Panc1 (cell line): ENCODE data around the gene SYT12. TPM values are rescaled to one million over a fixed set of nuclear protein-coding genes. Genes with fewer than 3 reads are reported as not detected.

Source experiments
- ATAC-seq: fragments of 200-7000 bp; cut with Tn5 transposase; 2 replicates; pipeline ENCODE4 v1.9.1; 2020; ENCODE audit warnings: mild to moderate bottlenecking, moderate library complexity
- BruUV-seq: library from RNA; stranded (reverse); fragments of 400-500 nt; replicated peaks from 2 replicates; lab custom pipeline; 2021; lab: Mats Ljungman, UMichigan
- CTCF ChIA-PET: fragments of 300-600 bp; sonication (Branson Sonifier 250); formaldehyde crosslinking; loops from one replicate; lab custom pipeline; 2022; ENCODE audit warnings: antibody characterized with exemption; lab: Charles Lee
- POLR2A ChIA-PET: fragments of 300-600 bp; sonication (Branson Sonifier 250); formaldehyde crosslinking; loops from one replicate; lab custom pipeline; 2022; ENCODE audit warnings: antibody characterized with exemption; lab: Charles Lee
- DNase-seq: peaks from one replicate; pipeline ENCODE4 v3.0.0-alpha.2; 2010; ENCODE audit warnings: low read depth, low spot score
- H3K27ac ChIP-seq: 2 replicates; pipeline ENCODE4 v1.5.1; 2011; ENCODE audit warnings: mild to moderate bottlenecking, low read length, inconsistent platforms
- H3K27me3 ChIP-seq: fragments of 200-500 bp; sonication (Bioruptor generic); 2 replicates; pipeline ENCODE4 v1.6.0; 2014; ENCODE audit warnings: low read length, inconsistent platforms; ENCODE audit not compliant: control insufficient read depth, insufficient read depth
- H3K36me3 ChIP-seq: fragments of 200-500 bp; sonication (Bioruptor generic); 2 replicates; pipeline ENCODE4 v1.5.1; 2014; ENCODE audit warnings: inconsistent platforms, mild to moderate bottlenecking, low read length, moderate library complexity; ENCODE audit not compliant: control insufficient read depth, insufficient read depth
- H3K4me1 ChIP-seq: 2 replicates; pipeline ENCODE4 v1.5.1; 2011; ENCODE audit warnings: inconsistent platforms, mild to moderate bottlenecking, low read length, moderate library complexity; ENCODE audit not compliant: control insufficient read depth, insufficient read depth
- H3K4me3 ChIP-seq, 2 experiments: 2 replicates each; pipeline ENCODE4 v1.5.1; 2011 to 2012; ENCODE audit warnings: low read depth in 2 of 2, low read length in 2 of 2, mild to moderate bottlenecking in 2 of 2, inconsistent platforms in 1 of 2, moderate library complexity in 1 of 2
- H3K9me3 ChIP-seq: fragments of 200-500 bp; sonication (Bioruptor generic); 2 replicates; pipeline ENCODE4 v1.5.1; 2014; ENCODE audit warnings: low read depth, mild to moderate bottlenecking, inconsistent platforms, low read length, moderate library complexity; ENCODE audit not compliant: control insufficient read depth, insufficient read depth
- POLR2AphosphoS5 ChIP-seq: IDR thresholded peaks from 2 replicates; pipeline ENCODE4 v1.6.1; 2012; ENCODE audit warnings: mild to moderate bottlenecking, low read depth, low read length, moderate library complexity
- SIN3A ChIP-seq: IDR thresholded peaks from 2 replicates; pipeline ENCODE4 v1.6.1; 2012; ENCODE audit warnings: low read depth, mild to moderate bottlenecking, low read length, moderate library complexity, borderline replicate concordance; ENCODE audit not compliant: insufficient read depth
- TCF7L2 ChIP-seq: IDR thresholded peaks from 2 replicates; pipeline ENCODE4 v1.6.1; 2011; ENCODE audit warnings: mild to moderate bottlenecking, low read depth, low read length, inconsistent platforms
- in situ Hi-C: cut with HindIII; loops from 2 replicates; pipeline ENCODE4 v1.10.0; 2016; ENCODE audit warnings: low sequenced_read_pairs, low pct_unique_long_range_greater_than_20kb
- intact Hi-C: fragments of 100-400 bp; cut with micrococcal nuclease; formaldehyde crosslinking; loops from one replicate; pipeline ENCODE4 v1.10.0; 2022; ENCODE audit not compliant: unreplicated experiment
- total RNA-seq: library from RNA; stranded (reverse); gene quantifications from one replicate; pipeline ENCODE4 v1.2.1, GENCODE V29; 2021; ENCODE audit not compliant: unreplicated experiment
- TF ChIP-seq, protein P1 (sequence below): fragments of 450-650 bp; IDR thresholded peaks from 2 replicates; pipeline ENCODE4 v1.5.1; 2017; ENCODE audit warnings: mild to moderate bottlenecking
- TF ChIP-seq, protein P2 (sequence below), 2 experiments: IDR thresholded peaks; 2 replicates each; pipeline ENCODE4 v1.6.1; 2011 to 2012; ENCODE audit warnings: low read depth in 2 of 2, control low read depth in 1 of 2, low read length in 1 of 2, mild to moderate bottlenecking in 1 of 2, moderate library complexity in 1 of 2; ENCODE audit not compliant: insufficient read depth in 1 of 2

The SYT12 gene
- total RNA-seq, 1 experiment from 2014 or later: 0.62 TPM

DNA sequence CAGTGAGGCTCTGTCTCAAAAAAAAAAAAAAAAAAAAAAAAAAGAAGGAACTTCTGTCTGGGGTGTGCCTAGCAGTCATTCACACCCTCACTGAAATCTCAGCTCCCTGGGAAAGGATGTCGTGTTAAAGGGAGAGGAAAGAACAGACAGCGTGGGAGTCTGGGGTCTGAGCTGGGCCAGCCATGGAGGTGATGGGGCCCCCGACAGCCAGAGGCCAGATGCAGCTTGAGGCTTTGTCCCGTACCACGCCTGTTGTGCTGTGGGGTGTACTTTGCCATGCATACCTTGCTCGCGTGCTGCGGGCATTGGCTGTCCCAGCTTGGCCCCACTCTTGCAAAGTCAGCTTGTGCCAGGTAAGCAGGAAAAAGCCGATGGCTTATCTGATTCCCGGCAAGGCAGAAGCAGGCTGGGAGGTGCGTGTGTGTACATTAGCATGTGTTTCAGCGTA, 4.6 kb downstream of the SYT12 start:
- no peaks in the 10 kb centered on the region for H3K36me3 ChIP-seq
- H3K27ac ChIP-seq: no peak overlapping the region
- no peak overlapping the region for H3K4me3 ChIP-seq
- DNase-seq (no peak), ATAC-seq (no peak)
- CTCF ChIA-PET: interaction anchor here (0.6 to 1.0 kb wide), 2 partner anchors 9 to 22 kb away, joined by 3 to 9 read pairs; no protein-coding TSS in a partner anchor
- 0 out of 2 replicates have a peak, but pooled peaks cover 3% of the 10 kb centered on the region for H3K27me3 ChIP-seq
- H3K4me1 ChIP-seq: peaks cover 14% of the 10 kb centered on the region
- in situ Hi-C loops: no loop called here
- H3K9me3 ChIP-seq: no peaks in the 10 kb centered on the region
- intact Hi-C loops: no loop called here
- TF ChIP-seq TCF7L2 (no peak), SIN3A (no peak), POLR2AphosphoS5 (no peak)
- TF ChIP-seq, protein P1, sequence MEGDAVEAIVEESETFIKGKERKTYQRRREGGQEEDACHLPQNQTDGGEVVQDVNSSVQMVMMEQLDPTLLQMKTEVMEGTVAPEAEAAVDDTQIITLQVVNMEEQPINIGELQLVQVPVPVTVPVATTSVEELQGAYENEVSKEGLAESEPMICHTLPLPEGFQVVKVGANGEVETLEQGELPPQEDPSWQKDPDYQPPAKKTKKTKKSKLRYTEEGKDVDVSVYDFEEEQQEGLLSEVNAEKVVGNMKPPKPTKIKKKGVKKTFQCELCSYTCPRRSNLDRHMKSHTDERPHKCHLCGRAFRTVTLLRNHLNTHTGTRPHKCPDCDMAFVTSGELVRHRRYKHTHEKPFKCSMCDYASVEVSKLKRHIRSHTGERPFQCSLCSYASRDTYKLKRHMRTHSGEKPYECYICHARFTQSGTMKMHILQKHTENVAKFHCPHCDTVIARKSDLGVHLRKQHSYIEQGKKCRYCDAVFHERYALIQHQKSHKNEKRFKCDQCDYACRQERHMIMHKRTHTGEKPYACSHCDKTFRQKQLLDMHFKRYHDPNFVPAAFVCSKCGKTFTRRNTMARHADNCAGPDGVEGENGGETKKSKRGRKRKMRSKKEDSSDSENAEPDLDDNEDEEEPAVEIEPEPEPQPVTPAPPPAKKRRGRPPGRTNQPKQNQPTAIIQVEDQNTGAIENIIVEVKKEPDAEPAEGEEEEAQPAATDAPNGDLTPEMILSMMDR: no peak
- TF ChIP-seq, protein P2, sequence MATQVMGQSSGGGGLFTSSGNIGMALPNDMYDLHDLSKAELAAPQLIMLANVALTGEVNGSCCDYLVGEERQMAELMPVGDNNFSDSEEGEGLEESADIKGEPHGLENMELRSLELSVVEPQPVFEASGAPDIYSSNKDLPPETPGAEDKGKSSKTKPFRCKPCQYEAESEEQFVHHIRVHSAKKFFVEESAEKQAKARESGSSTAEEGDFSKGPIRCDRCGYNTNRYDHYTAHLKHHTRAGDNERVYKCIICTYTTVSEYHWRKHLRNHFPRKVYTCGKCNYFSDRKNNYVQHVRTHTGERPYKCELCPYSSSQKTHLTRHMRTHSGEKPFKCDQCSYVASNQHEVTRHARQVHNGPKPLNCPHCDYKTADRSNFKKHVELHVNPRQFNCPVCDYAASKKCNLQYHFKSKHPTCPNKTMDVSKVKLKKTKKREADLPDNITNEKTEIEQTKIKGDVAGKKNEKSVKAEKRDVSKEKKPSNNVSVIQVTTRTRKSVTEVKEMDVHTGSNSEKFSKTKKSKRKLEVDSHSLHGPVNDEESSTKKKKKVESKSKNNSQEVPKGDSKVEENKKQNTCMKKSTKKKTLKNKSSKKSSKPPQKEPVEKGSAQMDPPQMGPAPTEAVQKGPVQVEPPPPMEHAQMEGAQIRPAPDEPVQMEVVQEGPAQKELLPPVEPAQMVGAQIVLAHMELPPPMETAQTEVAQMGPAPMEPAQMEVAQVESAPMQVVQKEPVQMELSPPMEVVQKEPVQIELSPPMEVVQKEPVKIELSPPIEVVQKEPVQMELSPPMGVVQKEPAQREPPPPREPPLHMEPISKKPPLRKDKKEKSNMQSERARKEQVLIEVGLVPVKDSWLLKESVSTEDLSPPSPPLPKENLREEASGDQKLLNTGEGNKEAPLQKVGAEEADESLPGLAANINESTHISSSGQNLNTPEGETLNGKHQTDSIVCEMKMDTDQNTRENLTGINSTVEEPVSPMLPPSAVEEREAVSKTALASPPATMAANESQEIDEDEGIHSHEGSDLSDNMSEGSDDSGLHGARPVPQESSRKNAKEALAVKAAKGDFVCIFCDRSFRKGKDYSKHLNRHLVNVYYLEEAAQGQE (IDR thresholded peaks at IDR 0.05; ENCODE audit: insufficient read depth in 1 of 2, low read depth in 2 of 2, low read length in 1 of 2): no peak
- no TSS peak for BruUV-seq
- POLR2A ChIA-PET: interaction anchor here (0.6 kb wide), 1 partner anchor 360 kb away, joined by 18 read pairs; no protein-coding TSS in a partner anchor

DNA sequence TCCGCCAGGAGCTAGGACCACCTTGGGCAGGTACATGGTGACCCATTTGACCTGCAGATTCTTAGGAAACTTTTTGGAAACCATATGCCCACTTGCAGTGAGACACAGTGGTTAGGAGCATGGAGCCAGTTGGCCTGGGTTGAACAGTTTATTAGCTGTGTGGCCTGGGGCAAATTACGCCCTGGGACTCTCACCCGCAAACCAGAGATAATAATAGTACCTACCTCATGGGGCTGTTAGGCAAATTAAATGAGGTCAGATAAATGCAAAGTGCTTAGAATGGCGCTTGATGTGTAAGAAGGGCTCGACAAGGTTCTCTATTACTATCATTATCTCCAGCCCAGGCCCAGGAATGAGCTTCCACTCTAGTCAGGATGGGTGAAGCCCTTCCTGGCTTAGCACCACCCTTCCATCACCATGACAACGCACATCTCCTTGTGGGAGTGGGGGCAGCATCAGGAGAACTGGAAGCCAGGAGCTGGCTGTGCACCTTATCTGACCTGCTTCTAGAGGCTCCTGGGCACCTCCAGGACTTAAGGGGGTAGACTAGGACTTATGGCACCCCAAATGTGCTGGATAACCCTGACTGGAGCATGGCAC, 5.1 kb downstream of the SYT12 start:
- POLR2A ChIA-PET: no interaction called here

More for the DNA sequence above, 5.1 kb downstream of the SYT12 start:
- H3K4me1 ChIP-seq: peaks cover 11% of the 10 kb centered on the region; the same call in 1 of the 2 replicates
- no peak overlapping the region for H3K4me3 ChIP-seq
- in situ Hi-C loops (no loop called here), intact Hi-C loops (no loop called here)
- no peaks in the 10 kb centered on the region for H3K36me3 ChIP-seq
- no peak for ATAC-seq
- H3K27me3 ChIP-seq: no peaks in the 10 kb centered on the region
- CTCF ChIA-PET: interaction anchor here (0.6 to 1.0 kb wide), 2 partner anchors 10 to 22 kb away, joined by 3 to 9 read pairs; no protein-coding TSS in a partner anchor
- H3K27ac ChIP-seq: no peak overlapping the region
- BruUV-seq: no TSS peak
- H3K9me3 ChIP-seq: no peaks in the 10 kb centered on the region
- DNase-seq: no peak
- no peak for TF ChIP-seq POLR2AphosphoS5
- no peak for TF ChIP-seq TCF7L2
- TF ChIP-seq, protein P1: no peak
- TF ChIP-seq, protein P2 (IDR thresholded peaks at IDR 0.05; ENCODE audit: insufficient read depth in 1 of 2, low read depth in 2 of 2, low read length in 1 of 2): no peak
- no peak for TF ChIP-seq SIN3A
